Osteoblast (primary cell): ENCODE measurements around the gene OBI1. TPM values are rescaled to one million over a fixed set of nuclear protein-coding genes. Genes with fewer than 3 reads are reported as not detected.
"Not testable (repeated sequence)": the region's sequence is repeated elsewhere in the genome, so short reads cannot be mapped to it uniquely, and the experiment has no call there.

Source experiments
- DNase-seq: peaks from one replicate; pipeline ENCODE4 v3.0.0; 2011; ENCODE audit warnings: low spot score, mixed read lengths; ENCODE audit not compliant: insufficient read length; ENCODE audit errors: missing footprints
- H2AFZ ChIP-seq: 2 replicates; pipeline ENCODE4 v1.6.0; 2011; ENCODE audit warnings: mild to moderate bottlenecking, low read length
- H3K27ac ChIP-seq: 2 replicates; pipeline ENCODE4 v1.5.1; 2011; ENCODE audit warnings: mild to moderate bottlenecking, low read depth, low read length, moderate library complexity
- H3K27me3 ChIP-seq: 2 replicates; pipeline ENCODE4 v1.6.0; 2012; ENCODE audit warnings: mild to moderate bottlenecking, control low read depth, inconsistent platforms, low read length, moderate library complexity; ENCODE audit not compliant: insufficient read depth
- H3K36me3 ChIP-seq: 2 replicates; pipeline ENCODE4 v1.5.1; 2011; ENCODE audit warnings: mild to moderate bottlenecking, low read length, control low read depth, moderate library complexity; ENCODE audit not compliant: insufficient read depth
- H3K4me1 ChIP-seq: 2 replicates; pipeline ENCODE4 v1.5.1; 2011; ENCODE audit warnings: mild to moderate bottlenecking, low read length, control low read depth, moderate library complexity; ENCODE audit not compliant: insufficient read depth
- H3K4me2 ChIP-seq: 2 replicates; pipeline ENCODE4 v1.6.0; 2011; ENCODE audit warnings: mild to moderate bottlenecking, low read length; ENCODE audit not compliant: insufficient read depth
- H3K4me3 ChIP-seq: fragments of 200-600 bp; sonication (generic); 3 replicates; pipeline ENCODE4 v1.5.1; 2012; ENCODE audit warnings: mild to moderate bottlenecking, low read length, inconsistent platforms; ENCODE audit not compliant: insufficient read depth
- H3K79me2 ChIP-seq: 2 replicates; pipeline ENCODE4 v1.6.0; 2012; ENCODE audit warnings: mild to moderate bottlenecking, low read length, control low read depth, inconsistent platforms; ENCODE audit not compliant: insufficient read depth
- H3K9me3 ChIP-seq: 2 replicates; pipeline ENCODE4 v1.5.1; 2011; ENCODE audit warnings: low read depth, low read length, control low read depth
- H4K20me1 ChIP-seq: 2 replicates; pipeline ENCODE4 v1.6.0; 2012; ENCODE audit warnings: mild to moderate bottlenecking, low read length, control low read depth; ENCODE audit not compliant: insufficient read depth
- total RNA-seq: library from RNA; depleted of rRNA; stranded (reverse); fragments of >200 nt; gene quantifications from 2 replicates; pipeline ENCODE4 v1.2.3, GENCODE V29; 2012
- TF ChIP-seq, protein P1 (sequence below): IDR thresholded peaks from 2 replicates; pipeline ENCODE4 v1.5.1; 2011; ENCODE audit warnings: mild to moderate bottlenecking, low read depth, low read length, moderate library complexity; ENCODE audit errors: extremely low read depth

Gene OBI1
- total RNA-seq, 1 donor = 12.7 TPM

- Histone ChIP-seq H3K4me1 (no peaks in the 10 kb centered on the region), H3K27me3 (no peaks in the 10 kb centered on the region), H3K4me2 (no peak overlapping the region), H3K27ac (no peak overlapping the region), H4K20me1 (peaks cover 16% of the 10 kb centered on the region), H2AFZ (no peak overlapping the region), H3K36me3 (no peaks in the 10 kb centered on the region), H3K9me3 (no peaks in the 10 kb centered on the region), H3K4me3 (no peak overlapping the region), H3K79me2 (peaks cover 96% of the 10 kb centered on the region)
- TF ChIP-seq, protein P1, sequence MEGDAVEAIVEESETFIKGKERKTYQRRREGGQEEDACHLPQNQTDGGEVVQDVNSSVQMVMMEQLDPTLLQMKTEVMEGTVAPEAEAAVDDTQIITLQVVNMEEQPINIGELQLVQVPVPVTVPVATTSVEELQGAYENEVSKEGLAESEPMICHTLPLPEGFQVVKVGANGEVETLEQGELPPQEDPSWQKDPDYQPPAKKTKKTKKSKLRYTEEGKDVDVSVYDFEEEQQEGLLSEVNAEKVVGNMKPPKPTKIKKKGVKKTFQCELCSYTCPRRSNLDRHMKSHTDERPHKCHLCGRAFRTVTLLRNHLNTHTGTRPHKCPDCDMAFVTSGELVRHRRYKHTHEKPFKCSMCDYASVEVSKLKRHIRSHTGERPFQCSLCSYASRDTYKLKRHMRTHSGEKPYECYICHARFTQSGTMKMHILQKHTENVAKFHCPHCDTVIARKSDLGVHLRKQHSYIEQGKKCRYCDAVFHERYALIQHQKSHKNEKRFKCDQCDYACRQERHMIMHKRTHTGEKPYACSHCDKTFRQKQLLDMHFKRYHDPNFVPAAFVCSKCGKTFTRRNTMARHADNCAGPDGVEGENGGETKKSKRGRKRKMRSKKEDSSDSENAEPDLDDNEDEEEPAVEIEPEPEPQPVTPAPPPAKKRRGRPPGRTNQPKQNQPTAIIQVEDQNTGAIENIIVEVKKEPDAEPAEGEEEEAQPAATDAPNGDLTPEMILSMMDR = no peak
- no peak for DNase-seq
Observed at GRCh38 chr13:78649997-78650716, 8.8 kb downstream of the OBI1 start.

DNA sequence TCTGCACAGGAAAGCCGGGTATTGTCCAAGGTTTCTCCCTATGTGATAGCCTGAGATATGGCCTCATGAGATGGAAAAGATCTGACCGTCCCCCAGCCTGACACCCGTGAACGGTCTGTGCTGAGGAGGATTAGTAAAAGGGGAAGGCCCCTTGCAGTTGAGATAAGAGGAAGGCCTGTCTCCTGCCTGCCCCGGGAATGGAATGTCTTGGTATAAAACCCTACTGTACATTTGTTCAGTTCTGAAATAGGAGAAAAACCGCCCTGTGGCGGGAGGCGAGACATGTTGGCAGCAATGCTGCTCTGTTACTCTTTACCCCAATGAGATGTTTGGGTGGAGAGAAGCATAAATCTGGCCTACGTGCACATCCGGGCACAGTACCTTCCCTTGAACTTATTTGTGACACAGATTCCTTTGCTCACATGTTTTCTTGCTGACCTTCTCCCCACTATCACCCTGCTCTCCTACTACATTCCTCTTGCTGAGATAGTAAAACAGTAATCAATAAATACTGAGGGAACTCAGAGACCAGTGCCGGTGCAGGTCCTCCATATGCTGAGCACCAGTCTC lies 11.8 kb downstream of the OBI1 start:
- not testable (repeated sequence) for H2AFZ ChIP-seq, H3K4me3 ChIP-seq, H3K4me2 ChIP-seq, DNase-seq, H3K9me3 ChIP-seq, H3K4me1 ChIP-seq, H3K27ac ChIP-seq, H3K36me3 ChIP-seq, H3K27me3 ChIP-seq, H4K20me1 ChIP-seq
- H3K79me2 ChIP-seq = peaks cover 84% of the 10 kb centered on the region

GRCh38 chr13:78638216-78638615 lies 20.7 kb downstream of the OBI1 start:
- Histone ChIP-seq H3K79me2 (peaks cover under 1% of the 10 kb centered on the region), H3K4me3 (no peak overlapping the region), H3K27me3 (no peaks in the 10 kb centered on the region), H3K27ac (no peak overlapping the region), H3K9me3 (no peaks in the 10 kb centered on the region), H3K36me3 (peaks cover 4% of the 10 kb centered on the region), H3K4me2 (no peak overlapping the region), H4K20me1 (no peaks in the 10 kb centered on the region), H2AFZ (no peak overlapping the region), H3K4me1 (no peaks in the 10 kb centered on the region)
- DNase-seq = no peak
- TF ChIP-seq, protein P1 = no peak

DNA sequence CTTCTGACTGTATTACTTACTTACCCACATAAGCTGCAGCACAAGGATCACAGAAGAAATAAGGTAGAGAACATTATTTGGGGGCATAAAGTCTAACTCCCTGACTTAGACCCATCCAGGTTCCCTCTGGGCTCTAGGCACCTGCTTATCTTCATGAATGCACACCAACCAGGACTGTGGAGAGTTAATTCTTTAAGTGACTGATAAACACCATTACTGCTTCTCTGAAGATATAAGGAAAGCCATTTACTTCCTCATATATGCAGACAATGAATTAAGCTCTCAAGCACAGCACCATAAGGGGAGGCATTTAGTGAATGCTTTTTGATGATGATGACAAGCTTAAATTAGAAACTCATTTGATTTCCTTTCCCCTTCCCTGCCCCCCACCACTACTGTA lies 22.5 kb downstream of the OBI1 start:
- TF ChIP-seq, protein P1 = no peak
- no peaks in the 10 kb centered on the region for H3K9me3 ChIP-seq
- peaks cover 4% of the 10 kb centered on the region for H3K36me3 ChIP-seq

More for the DNA sequence above, 22.5 kb downstream of the OBI1 start:
- Histone ChIP-seq H3K79me2 (no peaks in the 10 kb centered on the region), H3K4me3 (no peak overlapping the region), H3K4me1 (no peaks in the 10 kb centered on the region), H3K27me3 (no peaks in the 10 kb centered on the region), H3K4me2 (no peak overlapping the region), H4K20me1 (no peaks in the 10 kb centered on the region), H2AFZ (no peak overlapping the region), H3K27ac (no peak overlapping the region)
- no peak for DNase-seq
